GM18499 (cell line): ENCODE data around the gene PRAMEF25.
"Not testable (repeated sequence)": the region's sequence is repeated elsewhere in the genome, so short reads cannot be mapped to it uniquely, and the experiment has no call there.

Experiments used
- ATAC-seq: cut with Tn5 transposase; IDR thresholded peaks from one replicate; pipeline ENCODE4 v1.9.1; 2021; ENCODE audit warnings: moderate number of reproducible peaks; ENCODE audit not compliant: insufficient read depth, unreplicated experiment

The PRAMEF25 gene

DNA sequence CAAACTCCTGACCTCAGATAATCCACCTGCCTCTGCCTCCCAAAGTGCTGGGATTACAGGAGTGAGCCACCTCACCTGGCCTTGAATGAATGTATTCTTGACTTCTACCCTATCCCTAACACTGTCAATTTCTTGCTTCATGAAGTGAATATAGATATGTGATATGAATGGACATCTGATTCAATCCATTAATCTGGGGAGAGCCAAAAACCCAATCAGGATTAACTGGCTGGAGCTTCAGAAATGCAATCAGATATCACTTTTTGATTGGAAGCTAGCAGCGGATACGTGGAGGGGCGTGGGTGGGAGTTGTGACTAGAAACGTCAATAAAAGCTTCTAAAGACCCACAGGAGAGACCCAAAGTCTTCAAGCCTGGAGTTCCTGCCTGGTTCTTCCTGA lies at the start of gene PRAMEF25:
TSS of gene PRAMEF25 (plus strand) at position 301 of the 400 bp plus-strand sequence. CDS start 2,920 bp downstream, outside the sequence.
- ATAC-seq, result not testable (repeated sequence)

DNA sequence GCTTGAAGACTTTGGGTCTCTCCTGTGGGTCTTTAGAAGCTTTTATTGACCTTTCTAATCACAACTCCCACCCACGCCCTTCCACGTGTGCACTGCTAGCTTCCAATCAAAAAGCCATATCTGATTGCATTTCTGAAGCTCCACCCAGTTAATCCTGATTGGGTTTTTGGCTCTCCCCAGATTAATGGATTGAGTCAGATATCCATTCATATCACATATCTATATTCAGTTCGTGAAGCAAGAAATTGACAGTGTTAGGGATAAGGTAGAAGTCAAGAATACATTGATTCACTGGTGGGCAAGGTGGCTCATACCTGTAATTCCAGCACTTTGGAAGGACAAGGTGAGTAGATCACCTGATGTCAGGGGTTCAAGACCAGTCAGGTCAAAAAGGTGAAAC lies 14.1 kb upstream of the PRAMEF25 start, which contains the start of gene PRAMEF27:
TSS of gene PRAMEF27 (minus strand) at position 101 of the 400 bp plus-strand sequence. CDS start 2,916 bp downstream, outside the sequence.
- ATAC-seq, result not testable (repeated sequence)

DNA sequence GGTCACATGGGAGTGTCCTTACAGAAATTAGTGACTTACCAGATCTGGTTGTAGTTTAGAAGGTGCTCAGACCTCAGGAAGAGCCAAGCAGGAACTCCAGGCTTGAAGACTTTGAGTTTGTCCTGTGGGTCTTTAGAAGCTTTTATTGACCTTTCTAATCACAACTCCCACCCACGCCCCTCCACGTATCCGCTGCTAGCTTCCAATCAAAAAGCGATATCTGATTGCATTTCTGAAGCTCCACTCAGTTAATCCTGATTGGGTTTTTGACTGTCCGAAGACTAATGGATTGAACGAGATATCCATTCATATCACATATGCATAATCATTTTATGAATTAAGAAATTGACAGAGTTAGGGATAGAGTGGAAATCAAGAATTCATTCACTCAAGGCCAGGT lies 46.2 kb downstream of the PRAMEF25 start, which contains the start of gene HNRNPCL2:
TSS of gene HNRNPCL2 (minus strand) at position 101 of the 400 bp plus-strand sequence. CDS start 454 bp downstream, outside the sequence.
- not testable (repeated sequence) for ATAC-seq
